Activated CD4-positive, alpha-beta T cell treated with anti-CD3 and anti-CD28 coated beads for 4 hours (primary cell): ENCODE data around the gene GRP.

Source experiments
- DNase-seq, 2 donors: peaks; one replicate each; pipeline ENCODE4 v3.0.0-alpha.2; 2020

Gene GRP

GRCh38 chr18:59219672-59220163 is at the start of gene GRP:
GRP (plus strand) TSS chr18:59220158; CDS start chr18:59220266, 108 bp downstream.
- DNase-seq: no peak

GRCh38 chr18:59172664-59173249 is 47.2 kb upstream of the GRP start:
- no peak for DNase-seq

DNA sequence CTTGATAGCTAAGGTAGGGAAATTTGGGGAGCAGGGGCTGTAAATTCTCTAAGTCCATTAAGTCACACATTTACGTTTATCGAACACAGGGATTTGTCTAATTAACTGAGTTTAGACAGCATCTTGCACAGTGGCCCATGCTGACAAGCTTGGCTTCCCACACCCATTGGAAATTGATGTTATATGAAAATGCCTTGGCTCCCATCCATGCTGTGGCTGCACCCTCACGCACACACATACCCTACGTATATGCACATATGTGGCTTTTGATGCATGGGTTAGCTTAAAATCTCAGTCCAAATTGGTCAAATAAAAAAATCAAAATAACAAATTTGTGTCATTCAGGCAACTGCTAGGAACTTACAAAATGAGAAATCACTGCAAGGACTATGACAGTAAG is 42.5 kb upstream of the GRP start:
- no peak for DNase-seq

DNA sequence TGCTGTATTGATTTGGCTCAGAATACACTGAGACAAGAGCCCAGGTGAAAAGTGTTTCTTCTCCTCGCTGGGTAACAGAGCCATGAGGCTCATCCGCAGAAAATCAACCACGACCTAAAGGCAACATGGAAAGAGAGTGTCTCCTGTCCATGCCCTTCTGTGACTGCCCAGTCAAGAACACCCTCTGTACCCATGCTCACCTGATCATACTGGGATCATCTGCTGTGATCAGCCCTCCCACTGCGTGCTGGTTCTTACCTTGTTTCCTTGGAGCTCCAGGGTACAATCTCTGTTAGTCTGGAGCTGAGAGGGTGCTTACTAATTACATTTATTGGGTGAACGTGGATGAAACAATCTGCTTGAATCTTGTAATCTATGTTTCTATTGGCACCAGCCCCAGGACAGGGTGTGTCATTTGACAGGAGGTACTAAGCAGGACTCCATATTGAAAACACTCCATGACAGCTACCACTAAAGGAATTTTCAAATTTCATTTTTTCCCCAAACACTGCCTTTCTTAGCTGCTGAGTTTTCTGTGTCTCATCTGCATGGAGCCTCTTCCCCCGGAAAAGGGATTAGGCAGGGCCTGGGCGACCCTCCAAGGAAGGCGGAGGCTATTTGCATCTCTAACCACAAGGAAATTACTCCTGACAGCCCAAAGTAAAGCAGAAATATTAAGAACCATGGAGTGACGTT is 39.7 kb upstream of the GRP start:
- DNase-seq: no peak

DNA sequence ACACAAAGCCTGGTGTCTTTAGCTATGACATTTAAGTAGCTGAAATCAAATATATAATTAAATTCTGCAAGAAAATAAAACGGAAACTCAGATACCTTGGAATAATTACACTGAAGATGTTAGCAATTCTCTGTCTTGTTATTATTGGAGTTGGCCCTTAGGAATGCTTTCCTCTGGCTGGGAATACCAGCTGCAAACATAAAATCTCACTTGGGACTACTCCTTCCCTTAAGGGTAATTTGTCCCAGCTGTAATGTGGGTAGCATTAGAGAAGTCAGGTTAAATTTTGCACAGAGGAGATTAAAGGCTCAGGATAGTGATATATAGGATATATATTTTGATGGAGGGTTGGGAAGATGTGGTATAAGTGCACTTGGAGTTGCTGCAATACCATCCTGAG is 37.3 kb upstream of the GRP start:
- DNase-seq: no peak

- DNase-seq: no peak
These were observed 30.9 kb upstream of the GRP start for GRCh38 chr18:59189008-59189407.

- DNase-seq: no peak
These were observed 30.2 kb upstream of the GRP start for GRCh38 chr18:59189746-59190145.

DNA sequence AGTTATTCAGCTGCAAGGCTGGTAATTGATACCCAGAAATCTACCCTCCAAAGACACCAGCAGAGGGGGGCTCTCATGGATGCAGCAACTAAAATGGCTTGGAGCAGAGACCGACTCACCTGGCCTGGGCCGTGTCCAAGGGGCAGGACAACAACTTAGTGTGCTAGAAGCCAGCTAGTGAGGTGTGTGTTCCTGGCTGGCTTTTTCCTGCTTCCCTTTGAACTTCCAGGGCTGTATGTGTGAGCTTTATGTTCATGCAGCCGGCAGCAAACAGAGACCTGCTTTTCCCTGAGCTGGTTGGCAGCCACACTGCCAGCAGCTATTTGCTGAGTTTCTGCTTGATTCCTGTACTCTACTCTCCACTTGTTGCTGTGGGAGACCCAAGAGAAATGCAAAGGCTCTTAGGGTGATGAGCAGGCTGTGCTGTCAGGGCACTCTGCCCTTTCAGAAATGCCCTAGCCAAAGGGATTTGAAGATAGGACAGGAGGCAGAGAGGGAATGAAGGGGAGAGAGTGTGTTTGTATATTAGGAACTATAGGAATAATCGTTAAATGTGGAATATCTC is 23.7 kb upstream of the GRP start:
- DNase-seq: no peak

DNA sequence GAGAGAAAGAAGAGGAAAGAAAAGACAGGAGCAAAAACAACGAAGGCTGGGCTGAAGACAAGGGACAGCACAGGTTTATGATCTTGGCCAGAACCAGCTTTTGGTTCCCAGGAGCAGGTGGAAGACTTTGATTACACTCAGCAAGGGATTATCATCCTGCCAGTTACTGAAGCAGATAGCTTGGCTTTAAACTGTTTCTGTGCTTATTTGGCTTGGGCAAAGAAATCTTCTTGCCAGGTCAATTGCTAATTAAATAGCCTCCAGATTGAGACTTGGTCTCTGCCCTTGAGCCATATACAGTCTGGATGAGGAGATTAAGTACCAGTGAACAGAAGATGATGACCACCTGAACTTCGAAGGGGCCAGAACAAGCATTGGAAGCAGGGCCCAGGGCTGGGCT is 22.3 kb upstream of the GRP start:
- DNase-seq: no peak

DNA sequence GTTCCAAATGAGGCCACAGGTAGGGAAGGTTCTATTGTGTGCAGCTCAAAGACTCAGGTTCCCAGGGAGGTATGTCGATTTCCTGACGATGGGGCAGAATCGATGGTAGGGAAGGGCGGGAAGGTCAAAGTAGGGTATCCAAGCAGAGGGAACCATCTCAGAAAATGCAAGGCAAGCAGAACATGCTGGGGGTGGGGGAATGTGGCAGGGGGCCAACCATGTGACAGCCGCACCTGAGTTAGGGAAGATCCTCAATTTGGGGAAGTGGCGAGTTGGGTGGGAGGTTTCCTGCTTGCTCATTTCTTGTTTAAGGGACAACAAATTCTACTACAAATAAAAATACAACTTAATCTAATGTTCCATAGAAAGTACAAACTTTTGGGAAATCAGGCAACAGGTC is 21.7 kb upstream of the GRP start:
- no peak for DNase-seq

DNA sequence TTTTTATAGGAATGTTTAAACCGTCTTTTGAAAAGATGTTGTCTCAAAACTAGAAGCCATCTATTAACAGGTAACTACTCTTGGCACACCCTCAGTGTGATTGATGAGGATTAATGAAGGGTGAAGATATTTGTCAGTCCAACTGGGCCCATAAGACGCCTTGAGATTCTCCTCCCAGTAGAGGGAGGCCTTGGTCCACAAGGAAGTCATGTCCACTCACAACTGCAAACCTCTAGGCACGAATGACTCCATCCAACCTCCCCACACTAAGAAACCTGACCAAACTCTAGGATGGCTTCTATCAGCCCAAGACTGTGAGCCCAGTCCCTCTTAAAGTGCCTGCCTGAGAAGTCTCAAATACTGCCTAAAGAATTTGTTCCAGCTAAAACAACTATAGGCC is 19.2 kb upstream of the GRP start:
- no peak for DNase-seq

DNA sequence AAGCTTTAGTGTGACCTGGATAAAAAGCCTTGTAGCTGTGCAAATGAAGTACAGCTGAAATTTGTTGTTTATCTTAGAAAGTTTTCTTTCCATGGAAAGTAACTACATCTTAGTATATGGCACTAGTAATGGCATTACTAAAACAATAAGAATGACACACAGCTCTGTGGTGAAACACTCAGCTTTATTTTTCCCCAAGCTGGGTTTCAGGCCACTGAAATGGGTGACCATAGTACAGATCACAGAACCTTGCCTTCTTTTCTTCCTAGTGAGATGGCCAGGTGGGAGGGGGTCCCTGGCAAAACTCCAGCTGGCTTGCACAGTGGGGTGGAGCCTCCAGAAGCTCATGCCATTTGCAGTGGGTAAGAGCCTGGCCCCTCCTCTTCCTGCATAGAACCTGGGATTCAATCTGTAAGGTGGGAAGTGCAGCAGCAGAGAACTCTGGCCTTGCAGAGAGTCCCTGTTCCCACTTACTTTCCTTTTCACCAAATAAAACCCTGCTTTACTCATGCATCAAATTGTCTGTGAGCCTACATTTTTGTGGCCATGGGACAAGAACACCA is 17.6 kb upstream of the GRP start:
- no peak for DNase-seq

DNA sequence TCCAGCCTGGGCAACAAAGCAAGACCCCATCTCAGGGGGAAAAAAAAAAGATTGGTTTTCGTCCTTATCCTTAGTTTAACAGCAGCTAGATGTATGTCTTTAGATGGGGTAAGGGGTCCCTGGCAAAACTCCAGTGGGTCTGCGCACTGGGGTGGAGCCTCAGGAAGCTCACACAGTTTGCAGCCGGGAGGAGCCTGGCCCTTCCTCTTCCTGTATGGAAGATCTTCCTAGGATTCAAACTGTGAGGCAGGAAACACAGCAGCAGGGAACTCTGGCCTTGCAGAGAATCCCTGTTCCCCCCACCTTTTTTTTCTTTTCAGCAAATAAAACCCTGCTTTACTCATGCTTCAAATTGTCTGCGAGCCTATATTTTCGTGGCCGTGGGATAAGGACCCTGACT is 12.5 kb upstream of the GRP start:
- DNase-seq: no peak

GRCh38 chr18:59208602-59209125 is 11.3 kb upstream of the GRP start:
- no peak for DNase-seq

- DNase-seq: no peak
These were observed 9.7 kb upstream of the GRP start for GRCh38 chr18:59210299-59210698.

DNA sequence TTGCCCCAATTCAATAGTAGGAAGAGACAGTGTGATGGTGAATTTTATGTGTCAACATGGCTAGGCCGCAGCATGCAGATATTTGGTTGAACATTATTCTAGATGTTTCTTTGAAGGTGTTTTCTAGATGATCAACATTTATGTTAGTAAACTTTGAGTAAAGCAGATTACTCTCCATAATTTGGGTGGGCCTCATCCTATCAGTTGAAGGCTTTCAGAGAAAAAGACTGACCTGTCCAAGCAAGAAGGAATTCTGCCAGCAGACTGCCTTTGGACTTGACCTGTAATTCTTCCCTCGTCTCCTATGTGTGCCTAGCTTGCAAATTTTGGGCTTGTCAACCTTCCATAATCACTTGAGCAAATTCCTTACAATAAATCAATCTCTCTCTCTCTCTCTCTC is 8.3 kb upstream of the GRP start:
- DNase-seq: no peak

DNA sequence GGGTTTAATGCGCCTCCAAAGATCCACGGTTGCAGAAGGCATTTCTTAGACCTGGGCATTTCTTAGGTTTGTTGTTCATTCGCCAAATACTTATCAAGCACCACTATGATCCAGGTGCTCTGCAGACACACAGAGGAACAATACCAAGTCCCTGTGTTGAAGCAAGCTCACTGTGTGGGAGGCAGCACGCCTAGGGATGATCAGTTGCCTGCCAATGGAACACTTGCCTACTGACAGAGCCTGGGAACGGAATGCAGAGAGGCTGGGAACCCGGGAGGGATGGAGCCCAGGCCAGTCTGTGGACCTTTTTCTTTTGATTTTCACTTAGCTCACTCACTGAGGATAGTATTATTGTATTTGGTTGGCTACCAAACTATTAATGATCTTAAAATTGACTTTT is 1.9 kb upstream of the GRP start:
- DNase-seq: no peak

DNA sequence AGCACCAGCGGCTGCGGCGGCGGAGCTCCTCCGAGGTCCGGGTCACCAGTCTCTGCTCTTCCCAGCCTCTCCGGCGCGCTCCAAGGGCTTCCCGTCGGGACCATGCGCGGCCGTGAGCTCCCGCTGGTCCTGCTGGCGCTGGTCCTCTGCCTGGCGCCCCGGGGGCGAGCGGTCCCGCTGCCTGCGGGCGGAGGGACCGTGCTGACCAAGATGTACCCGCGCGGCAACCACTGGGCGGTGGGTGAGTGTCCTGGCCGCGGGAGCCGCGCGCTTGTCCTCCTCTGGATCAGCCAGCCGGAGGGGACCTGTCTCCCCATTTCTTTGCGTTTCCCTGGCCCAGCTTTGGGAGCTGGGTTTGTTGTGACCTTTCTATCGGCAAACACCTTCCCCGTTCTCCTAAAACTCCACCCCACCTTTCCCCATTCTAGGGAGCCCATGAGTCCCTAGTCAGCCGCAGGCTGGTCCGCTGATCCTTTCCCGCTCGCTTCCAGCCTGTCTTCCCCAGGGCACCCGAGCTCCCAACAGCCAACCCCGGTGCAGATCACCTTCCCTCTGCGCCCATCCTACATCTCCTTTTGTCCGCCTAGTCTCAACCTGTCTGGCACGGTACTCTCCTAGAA is 316 bp downstream of the GRP start:
- no peak for DNase-seq

- no peak for DNase-seq
These were observed 1.1 kb downstream of the GRP start for GRCh38 chr18:59220784-59221765.

- no peak for DNase-seq
These were observed 2.4 kb downstream of the GRP start for GRCh38 chr18:59222341-59222740.

DNA sequence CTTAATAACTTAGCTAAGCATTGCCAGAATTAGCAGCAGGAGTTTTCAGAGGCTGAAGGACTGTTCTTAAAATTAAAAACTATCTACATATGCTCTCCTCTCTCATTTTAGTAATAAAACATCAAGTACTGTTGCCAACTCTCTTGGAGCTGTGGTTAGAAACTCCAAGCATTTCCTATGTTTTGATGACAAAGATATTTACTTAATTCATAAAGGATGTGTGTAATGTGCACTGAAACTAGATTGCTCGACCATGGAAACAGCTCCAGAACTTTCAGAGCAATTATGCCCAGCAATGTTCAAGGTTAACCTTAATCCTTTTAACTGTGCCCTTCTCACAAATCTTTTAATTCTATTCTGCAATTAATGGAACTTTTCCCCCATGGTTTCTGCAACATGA is 8.4 kb downstream of the GRP start:
- DNase-seq: no peak

GRCh38 chr18:59229191-59229590 is 9.2 kb downstream of the GRP start:
- no peak for DNase-seq
